GM12873 (cell line): ENCODE data around the gene TUBB8B.
A peak's percentile ranks its signal among the peaks of the same experiment; 100 is the strongest.
"Not testable (repeated sequence)": the region's sequence is repeated elsewhere in the genome, so short reads cannot be mapped to it uniquely, and the experiment has no call there.

Experiments
- TF ChIP-seq, protein P1 (sequence below): IDR thresholded peaks from 2 replicates; pipeline ENCODE4 v1.5.1; 2012; ENCODE audit warnings: low read depth, mild to moderate bottlenecking, moderate library complexity, low read length, control low read depth; ENCODE audit not compliant: insufficient read depth; ENCODE audit errors: missing control alignments

The TUBB8B gene

DNA sequence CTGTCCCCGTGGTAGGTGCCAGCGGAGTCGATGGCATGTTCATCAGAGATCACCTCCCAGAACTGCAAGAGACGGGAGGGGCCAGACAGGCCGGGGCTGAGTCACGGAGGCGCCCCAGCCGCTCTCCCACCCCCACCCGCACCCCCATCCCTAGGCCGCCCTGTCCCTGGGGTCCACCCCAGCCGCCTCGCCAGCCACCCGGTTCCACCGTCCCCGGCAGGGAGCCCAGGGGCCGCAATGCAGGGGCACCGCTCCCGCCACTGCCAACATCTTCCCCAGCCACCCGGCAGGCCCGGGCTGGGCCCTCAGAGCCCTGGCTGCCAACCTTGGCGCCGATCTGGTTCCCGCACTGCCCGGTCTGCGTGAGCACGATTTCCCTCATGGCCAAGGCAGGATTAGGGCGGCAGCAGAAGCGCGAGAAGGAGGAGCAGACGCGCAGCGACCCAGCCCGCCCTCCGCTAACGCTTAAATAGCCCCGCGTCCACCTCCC lies at the start of gene TUBB8B:
TUBB8B (minus strand) TSS at position 440 of the 490 bp plus-strand sequence; CDS start at position 382, 58 bp downstream.
- TF ChIP-seq, protein P1, sequence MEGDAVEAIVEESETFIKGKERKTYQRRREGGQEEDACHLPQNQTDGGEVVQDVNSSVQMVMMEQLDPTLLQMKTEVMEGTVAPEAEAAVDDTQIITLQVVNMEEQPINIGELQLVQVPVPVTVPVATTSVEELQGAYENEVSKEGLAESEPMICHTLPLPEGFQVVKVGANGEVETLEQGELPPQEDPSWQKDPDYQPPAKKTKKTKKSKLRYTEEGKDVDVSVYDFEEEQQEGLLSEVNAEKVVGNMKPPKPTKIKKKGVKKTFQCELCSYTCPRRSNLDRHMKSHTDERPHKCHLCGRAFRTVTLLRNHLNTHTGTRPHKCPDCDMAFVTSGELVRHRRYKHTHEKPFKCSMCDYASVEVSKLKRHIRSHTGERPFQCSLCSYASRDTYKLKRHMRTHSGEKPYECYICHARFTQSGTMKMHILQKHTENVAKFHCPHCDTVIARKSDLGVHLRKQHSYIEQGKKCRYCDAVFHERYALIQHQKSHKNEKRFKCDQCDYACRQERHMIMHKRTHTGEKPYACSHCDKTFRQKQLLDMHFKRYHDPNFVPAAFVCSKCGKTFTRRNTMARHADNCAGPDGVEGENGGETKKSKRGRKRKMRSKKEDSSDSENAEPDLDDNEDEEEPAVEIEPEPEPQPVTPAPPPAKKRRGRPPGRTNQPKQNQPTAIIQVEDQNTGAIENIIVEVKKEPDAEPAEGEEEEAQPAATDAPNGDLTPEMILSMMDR = not testable (repeated sequence)

DNA sequence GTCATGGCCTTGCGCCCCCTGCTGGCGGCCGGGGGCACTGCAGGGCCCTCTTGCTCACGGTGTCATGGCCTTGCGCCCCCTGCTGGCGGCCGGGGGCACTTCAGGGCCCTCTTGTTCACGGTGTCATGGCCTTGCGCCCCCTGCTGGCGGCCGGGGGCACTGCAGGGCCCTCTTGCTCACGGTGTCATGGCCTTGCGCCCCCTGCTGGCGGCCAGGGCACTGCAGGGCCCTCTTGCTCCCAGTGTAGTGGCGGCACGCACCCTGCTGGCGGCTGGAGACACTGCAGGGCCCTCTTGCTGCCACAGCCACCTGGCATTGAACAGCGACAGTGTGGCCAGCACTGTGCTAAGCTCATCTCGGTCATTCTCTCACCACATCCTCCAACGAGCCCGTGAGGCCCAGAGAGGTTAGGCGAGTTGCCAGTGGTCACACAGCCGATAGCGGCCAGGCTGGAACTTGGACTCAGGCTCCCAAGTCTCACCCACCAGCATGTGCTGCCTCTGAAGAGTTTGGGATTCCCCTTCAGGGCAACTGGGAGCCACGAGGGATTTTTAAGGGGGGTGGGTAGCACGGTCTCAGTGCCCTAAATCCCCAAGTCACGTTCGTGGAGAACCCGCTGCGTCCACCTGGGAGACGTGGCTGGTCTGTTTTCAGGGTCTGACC lies 48.0 kb upstream of the TUBB8B start:
- TF ChIP-seq, protein P1 = peak; percentile 62

DNA sequence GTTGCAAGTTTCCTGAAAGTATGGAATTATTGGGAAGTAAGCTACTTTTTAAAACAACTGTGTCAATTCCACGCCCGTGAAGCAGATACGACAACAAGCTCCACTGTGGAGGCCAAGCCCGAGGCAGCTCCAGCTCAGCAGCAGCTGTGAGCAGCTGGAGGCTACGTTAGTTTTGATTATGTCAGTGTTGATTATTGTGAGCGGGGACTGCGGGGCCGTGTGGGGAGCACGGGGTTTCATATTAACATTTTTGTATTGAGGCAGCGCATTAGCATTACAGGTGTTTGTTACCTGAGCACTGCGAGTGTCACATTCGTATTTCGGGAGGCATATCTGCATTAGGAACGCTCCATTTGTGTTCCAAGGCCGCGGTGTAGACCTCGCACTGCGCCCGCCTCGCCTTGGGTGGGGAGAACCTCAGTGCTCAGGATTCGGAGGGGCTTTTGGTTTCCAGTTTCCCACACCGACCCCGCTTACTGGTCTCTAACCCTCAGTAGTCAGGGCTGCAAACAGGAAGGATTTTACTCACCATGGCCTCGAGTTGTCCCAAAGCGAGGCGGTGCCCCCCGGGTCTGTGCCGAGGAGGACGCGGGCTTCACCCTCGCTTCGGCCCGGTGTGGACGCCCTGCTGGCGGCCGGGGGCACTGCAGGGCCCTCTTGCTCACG lies 46.8 kb upstream of the TUBB8B start:
- TF ChIP-seq, protein P1 = peak; percentile 8
